Astrocyte of the cerebellum (primary cell): ENCODE measurements around the gene DLGAP1.

Source experiments
- DNase-seq: peaks from one replicate; pipeline ENCODE4 v3.0.0-alpha.2; 2011; ENCODE audit warnings: low read depth
- H3K4me3 ChIP-seq: 2 replicates; pipeline ENCODE4 v1.5.1; 2011; ENCODE audit warnings: mild to moderate bottlenecking, low read depth, low read length, moderate library complexity
- CTCF ChIP-seq: IDR thresholded peaks from 2 replicates; pipeline ENCODE4 v1.5.1; 2012; ENCODE audit warnings: low read length, low read depth, moderate library complexity, mild to moderate bottlenecking; ENCODE audit errors: missing control alignments
- in situ Hi-C: cut with HindIII; loops from 2 replicates; pipeline ENCODE4 v1.10.0; 2017; ENCODE audit warnings: low sequenced_read_pairs

DLGAP1 gene

DNA sequence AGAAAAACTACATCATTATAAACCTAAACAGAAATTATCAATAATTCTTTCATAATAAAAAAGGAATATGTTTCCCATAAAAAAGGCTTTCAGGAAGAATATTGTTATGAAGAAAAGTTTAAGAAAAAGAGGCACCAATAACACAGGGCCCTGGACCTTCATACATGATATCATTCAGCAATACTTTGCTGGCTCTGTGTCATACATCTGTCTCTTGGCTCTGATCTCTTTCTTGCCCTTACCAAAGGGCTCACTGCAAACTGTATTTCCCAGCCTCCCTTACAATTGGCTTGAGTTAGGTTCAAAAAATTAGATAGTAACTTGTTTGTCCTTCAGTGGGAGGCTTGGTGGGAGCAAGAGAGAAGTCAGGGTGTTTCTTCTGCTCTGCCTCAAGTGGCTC, 506.1 kb downstream of the DLGAP1 start:
- no peak for DNase-seq
- in situ Hi-C loops: no loop called here
- H3K4me3 ChIP-seq: no peak overlapping the region
- TF ChIP-seq CTCF: no peak

- no peak overlapping the region for H3K4me3 ChIP-seq
- no peak for TF ChIP-seq CTCF
- in situ Hi-C loops: no loop called here
- no peak for DNase-seq
Measured at GRCh38 chr18:3947383-3947782, 507.7 kb downstream of the DLGAP1 start.

- no peak overlapping the region for H3K4me3 ChIP-seq
- no peak for TF ChIP-seq CTCF
- in situ Hi-C loops: no loop called here
- no peak for DNase-seq
Measured at GRCh38 chr18:3935305-3935704, 519.8 kb downstream of the DLGAP1 start.

DNA sequence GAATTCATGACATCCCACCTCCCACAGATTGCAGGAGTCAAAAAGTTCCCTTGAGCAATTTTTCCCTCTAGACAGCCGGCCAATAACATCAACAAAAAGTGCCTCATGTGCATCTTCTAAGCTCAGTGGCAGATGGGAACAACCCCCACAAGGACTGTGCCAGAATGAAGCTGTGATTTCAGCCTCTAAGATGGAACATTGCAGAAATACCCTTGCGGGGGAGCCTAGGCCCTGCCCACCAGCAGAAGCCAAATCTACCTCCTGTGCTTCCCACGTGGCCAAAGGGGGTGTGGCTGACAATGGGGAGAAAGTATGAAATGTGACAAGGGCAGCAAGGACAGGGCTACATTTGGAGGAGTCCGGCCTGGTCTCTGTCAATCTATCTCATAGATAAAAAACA, 522.8 kb downstream of the DLGAP1 start:
- no peak for DNase-seq
- H3K4me3 ChIP-seq: no peak overlapping the region
- no peak for TF ChIP-seq CTCF
- in situ Hi-C loops: no loop called here

DNA sequence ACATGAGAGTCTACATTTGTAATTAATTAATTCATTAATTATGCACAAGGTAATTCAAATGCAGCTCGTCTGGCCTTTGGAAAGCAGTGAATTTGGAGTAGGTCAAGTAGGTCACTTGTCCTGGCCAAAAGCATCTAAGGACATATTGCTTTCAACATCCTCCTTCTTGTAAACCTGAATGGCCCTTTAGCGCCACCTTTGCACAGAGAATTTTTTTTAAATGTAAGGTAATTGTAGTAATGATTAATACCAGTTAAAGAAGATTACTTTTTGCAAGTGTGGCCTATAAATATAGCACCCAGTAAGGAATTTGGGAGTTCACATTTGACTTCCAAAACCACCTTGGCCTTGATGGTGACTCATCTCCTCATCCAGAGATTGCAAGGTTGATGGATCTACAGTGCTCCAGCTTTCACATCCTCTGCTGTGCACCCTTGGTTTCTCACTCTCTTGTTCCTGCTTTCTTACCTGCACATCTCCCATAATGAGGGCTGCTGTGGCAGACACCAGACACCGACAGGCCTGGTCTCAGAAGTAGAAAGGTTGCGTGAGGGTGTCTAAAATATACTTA, 523.5 kb downstream of the DLGAP1 start:
- in situ Hi-C loops: no loop called here
- DNase-seq: no peak
- no peak overlapping the region for H3K4me3 ChIP-seq
- no peak for TF ChIP-seq CTCF

- no peak for DNase-seq
- in situ Hi-C loops: no loop called here
- no peak for TF ChIP-seq CTCF
- H3K4me3 ChIP-seq: no peak overlapping the region
Measured at GRCh38 chr18:3931013-3931315, 524.1 kb downstream of the DLGAP1 start.
